Neuronal stem cell (in vitro differentiated cells): ENCODE results near the gene RXFP1.

Experiments
- DNase-seq: peaks from one replicate; pipeline ENCODE4 v3.0.0-alpha.2; 2013; ENCODE audit warnings: low spot score
- H2AFZ ChIP-seq: one replicate; pipeline ENCODE4 v1.6.1; 2013; ENCODE audit warnings: mild to moderate bottlenecking, low read length, inconsistent platforms
- H2AK5ac ChIP-seq: 2 replicates; pipeline ENCODE4 v1.6.1; 2013; ENCODE audit warnings: low read depth, mild to moderate bottlenecking, inconsistent platforms, low read length, moderate library complexity, mixed read lengths
- H2BK120ac ChIP-seq: 2 replicates; pipeline ENCODE4 v1.6.1; 2013; ENCODE audit warnings: low read depth, mild to moderate bottlenecking, inconsistent platforms, low read length, moderate library complexity, mixed read lengths
- H2BK12ac ChIP-seq: one replicate; pipeline ENCODE4 v1.6.1; 2013; ENCODE audit warnings: low read length, inconsistent platforms
- H2BK15ac ChIP-seq: 2 replicates; pipeline ENCODE4 v1.6.1; 2013; ENCODE audit warnings: mild to moderate bottlenecking, low read length, inconsistent platforms, mixed read lengths
- H2BK5ac ChIP-seq: one replicate; pipeline ENCODE4 v1.6.1; 2013; ENCODE audit warnings: inconsistent platforms, mild to moderate bottlenecking, low read length, moderate library complexity
- H3K14ac ChIP-seq: one replicate; pipeline ENCODE4 v1.6.1; 2013; ENCODE audit warnings: low read length, inconsistent platforms
- H3K18ac ChIP-seq: 2 replicates; pipeline ENCODE4 v1.6.1; 2013; ENCODE audit warnings: low read length, inconsistent platforms
- H3K23ac ChIP-seq: 2 replicates; pipeline ENCODE4 v1.6.1; 2013; ENCODE audit warnings: low read depth, mild to moderate bottlenecking, mixed read lengths, low read length, inconsistent platforms; ENCODE audit not compliant: poor library complexity
- H3K27ac ChIP-seq: replicated peaks from 3 replicates; pipeline ENCODE4 v1.5.1; 2013; ENCODE audit warnings: low read length, inconsistent platforms
- H3K27me3 ChIP-seq, 3 experiments: 2 replicates each; pipeline ENCODE4 v1.6.1; 2013; ENCODE audit warnings: low read length in 3 of 3, mild to moderate bottlenecking in 2 of 3, inconsistent platforms in 1 of 3, low read depth in 1 of 3, mixed read lengths in 1 of 3, moderate library complexity in 1 of 3; ENCODE audit not compliant: control insufficient read depth in 3 of 3, insufficient read depth in 3 of 3
- H3K36me3 ChIP-seq, 2 donors: replicated peaks in 1 of 2; 2 replicates each; pipeline ENCODE4 v1.6.1; 2013; ENCODE audit warnings: low read length in 2 of 2; ENCODE audit not compliant: control insufficient read depth in 2 of 2, insufficient read depth in 2 of 2
- H3K4ac ChIP-seq: 2 replicates; pipeline ENCODE4 v1.6.1; 2013; ENCODE audit warnings: inconsistent platforms, mild to moderate bottlenecking, low read length, moderate library complexity
- H3K4me1 ChIP-seq, 2 donors: 1 replicate in 1 of 2; 2 replicates in 1 of 2; pipeline ENCODE4 v1.6.1; 2013; ENCODE audit warnings: low read length in 2 of 2, low read depth in 1 of 2; ENCODE audit not compliant: control insufficient read depth in 2 of 2, insufficient read depth in 1 of 2
- H3K4me2 ChIP-seq: one replicate; pipeline ENCODE4 v1.6.1; 2013; ENCODE audit warnings: mild to moderate bottlenecking, low read length, inconsistent platforms; ENCODE audit not compliant: insufficient read depth, poor library complexity, severe bottlenecking
- H3K4me3 ChIP-seq, 2 donors: 2 replicates each; pipeline ENCODE4 v1.5.1; 2013; ENCODE audit warnings: low read length in 2 of 2, mild to moderate bottlenecking in 2 of 2, inconsistent platforms in 1 of 2, moderate library complexity in 1 of 2
- H3K79me1 ChIP-seq: one replicate; pipeline ENCODE4 v1.6.1; 2013; ENCODE audit warnings: low read depth, mild to moderate bottlenecking, inconsistent platforms, low read length, moderate library complexity
- H3K9ac ChIP-seq: one replicate; pipeline ENCODE4 v1.6.1; 2013; ENCODE audit warnings: mild to moderate bottlenecking, low read depth, low read length, inconsistent platforms; ENCODE audit not compliant: poor library complexity
- H3K9me3 ChIP-seq, 2 donors: replicated peaks in 1 of 2; 2 replicates each; pipeline versions ENCODE3 to v1.6.1; 2013; ENCODE audit warnings: low read length in 2 of 2, mild to moderate bottlenecking in 2 of 2, inconsistent platforms in 1 of 2, low read depth in 1 of 2, mixed read lengths in 1 of 2, moderate library complexity in 1 of 2; ENCODE audit not compliant: control insufficient read depth in 2 of 2, insufficient read depth in 1 of 2
- H4K8ac ChIP-seq: one replicate; pipeline ENCODE4 v1.6.1; 2013; ENCODE audit warnings: low read depth, mild to moderate bottlenecking, inconsistent platforms, low read length, moderate library complexity
- H4K91ac ChIP-seq: one replicate; pipeline ENCODE4 v1.6.1; 2013; ENCODE audit warnings: low read length, low read depth, mild to moderate bottlenecking, inconsistent platforms; ENCODE audit not compliant: poor library complexity
- WGBS, 2 donors: extraction: QIAGEN DNeasy Blood & Tissue Kit; methylation state at CpG; one replicate each; pipeline ENCODE4 v1.1.7; 2013; ENCODE audit warnings: missing lambda C conversion rate in 2 of 2, mixed read lengths in 1 of 2; ENCODE audit not compliant: insufficient read length in 2 of 2, insufficient replicate concordance in 1 of 2; ENCODE audit errors: extremely low coverage in 2 of 2; 5-methylcytosine and 5-hydroxymethylcytosine counted together

Gene RXFP1

DNA sequence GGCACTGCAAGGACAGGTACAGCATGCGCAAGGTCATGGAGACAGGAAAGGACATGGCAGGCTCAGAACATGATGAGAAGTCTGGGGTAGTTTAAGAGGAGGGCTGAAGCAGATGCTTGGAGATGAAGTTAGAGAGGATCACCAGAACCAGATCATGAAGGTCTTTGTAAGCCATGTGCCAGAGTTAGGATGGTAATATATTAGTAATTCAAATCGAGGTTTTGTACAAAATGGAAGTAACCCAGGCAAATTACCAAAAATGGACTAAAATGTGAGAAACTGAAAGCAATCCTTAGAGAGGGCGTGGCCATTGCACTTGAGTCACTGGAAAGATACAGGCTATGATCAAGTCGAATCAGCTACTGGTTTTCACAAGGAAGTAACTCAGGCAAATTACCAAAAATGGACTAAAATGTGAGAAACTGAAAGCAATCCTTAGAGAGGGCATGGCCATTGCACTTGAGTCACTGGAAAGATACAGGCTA is 13.5 kb downstream of the RXFP1 start:
- H3K4me1 ChIP-seq: no peaks in the 10 kb centered on the region
- no peak overlapping the region for H3K18ac ChIP-seq
- H3K4ac ChIP-seq: no peak overlapping the region
- H4K91ac ChIP-seq: no peak overlapping the region
- no peak overlapping the region for H2AK5ac ChIP-seq
- no peak overlapping the region for H2BK15ac ChIP-seq
- H2AFZ ChIP-seq: no peak overlapping the region
- H3K9me3 ChIP-seq: no peaks in the 10 kb centered on the region
- no peak overlapping the region for H3K27ac ChIP-seq
- H3K9ac ChIP-seq: no peak overlapping the region
- WGBS, 2 donors: no CpG with 5 or more reads among the region's 4 CpGs
- H2BK5ac ChIP-seq: no peak overlapping the region
- no peak overlapping the region for H2BK120ac ChIP-seq
- H3K36me3 ChIP-seq: no peaks in the 10 kb centered on the region
- no peaks in the 10 kb centered on the region for H3K79me1 ChIP-seq
- no peak overlapping the region for H3K14ac ChIP-seq
- no peak overlapping the region for H4K8ac ChIP-seq
- H3K27me3 ChIP-seq: no peaks in the 10 kb centered on the region
- H3K4me2 ChIP-seq: no peak overlapping the region
- no peak for DNase-seq
- no peak overlapping the region for H2BK12ac ChIP-seq
- no peak overlapping the region for H3K4me3 ChIP-seq
- no peak overlapping the region for H3K23ac ChIP-seq

DNA sequence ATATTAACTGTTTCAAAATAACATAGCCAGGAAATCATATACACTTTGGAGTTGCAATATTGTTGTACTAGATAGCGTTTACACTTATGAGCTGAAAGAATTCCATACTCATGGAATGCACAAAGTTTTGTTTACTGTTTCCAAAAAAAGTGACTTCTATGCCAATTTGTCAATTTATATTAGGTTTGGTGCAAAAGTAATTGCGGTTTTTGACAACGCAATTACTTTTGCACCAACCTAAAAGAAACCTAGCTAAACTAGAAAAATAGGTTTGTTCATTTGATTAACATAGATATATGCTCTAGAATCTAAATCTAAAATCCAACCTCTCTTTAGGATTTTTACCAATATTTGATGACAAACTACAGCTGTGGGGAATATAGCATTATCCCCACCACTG is 15.2 kb downstream of the RXFP1 start:
- no peaks in the 10 kb centered on the region for H3K79me1 ChIP-seq
- H3K23ac ChIP-seq: no peak overlapping the region
- H3K27me3 ChIP-seq: no peaks in the 10 kb centered on the region
- H4K91ac ChIP-seq: no peak overlapping the region
- no peak overlapping the region for H2AFZ ChIP-seq
- H2BK120ac ChIP-seq: no peak overlapping the region
- H3K9me3 ChIP-seq: no peaks in the 10 kb centered on the region
- no peak overlapping the region for H3K27ac ChIP-seq
- H3K4ac ChIP-seq: no peak overlapping the region
- H3K9ac ChIP-seq: no peak overlapping the region
- H2BK15ac ChIP-seq: no peak overlapping the region
- H2BK12ac ChIP-seq: no peak overlapping the region
- H3K4me2 ChIP-seq: no peak overlapping the region
- no peaks in the 10 kb centered on the region for H3K36me3 ChIP-seq
- H3K14ac ChIP-seq: no peak overlapping the region
- no peak overlapping the region for H4K8ac ChIP-seq
- H3K4me3 ChIP-seq: no peak overlapping the region
- WGBS, 2 donors: no CpG with 5 or more reads among the region's 3 CpGs
- DNase-seq: no peak
- H2AK5ac ChIP-seq: no peak overlapping the region
- H3K18ac ChIP-seq: no peak overlapping the region
- H2BK5ac ChIP-seq: no peak overlapping the region
- peaks cover 0 to 3% of the 10 kb centered on the region in 2 donors for H3K4me1 ChIP-seq

DNA sequence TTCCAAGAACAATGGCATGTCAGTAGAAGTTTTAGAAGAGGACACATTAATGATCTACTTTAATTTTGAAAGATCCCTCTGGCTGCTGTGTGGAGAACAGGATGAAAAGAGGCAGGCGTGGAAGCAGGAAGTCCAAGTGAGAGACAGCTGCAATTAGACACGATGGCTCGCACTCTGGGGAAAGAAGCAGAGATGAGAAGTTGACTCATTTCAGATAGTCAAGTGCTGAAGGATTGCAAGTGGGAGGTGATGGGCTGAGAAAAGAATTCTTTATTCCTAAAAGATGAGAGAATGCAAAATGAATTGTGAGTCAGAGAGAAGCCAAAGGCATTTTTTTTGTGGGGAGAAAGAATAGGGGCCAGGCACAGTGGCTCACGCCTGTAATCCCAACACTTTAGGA is 16.5 kb downstream of the RXFP1 start:
- Histone ChIP-seq H3K9ac (no peak overlapping the region), H3K23ac (no peak overlapping the region), H2BK5ac (no peak overlapping the region), H3K27ac (no peak overlapping the region), H4K8ac (no peak overlapping the region), H2BK15ac (no peak overlapping the region), H2AK5ac (no peak overlapping the region), H3K4me1 (peaks cover 0 to 3% of the 10 kb centered on the region in 2 donors), H3K4me3 (no peak overlapping the region), H2BK120ac (no peak overlapping the region), H3K4ac (no peak overlapping the region), H3K18ac (no peak overlapping the region), H3K9me3 (no peaks in the 10 kb centered on the region), H3K4me2 (no peak overlapping the region), H3K36me3 (no peaks in the 10 kb centered on the region), H3K27me3 (no peaks in the 10 kb centered on the region), H3K79me1 (no peaks in the 10 kb centered on the region), H2AFZ (no peak overlapping the region), H4K91ac (no peak overlapping the region), H3K14ac (no peak overlapping the region), H2BK12ac (no peak overlapping the region)
- no peak for DNase-seq
- no CpG with 5 or more reads among the region's 4 CpGs for WGBS, 2 donors

DNA sequence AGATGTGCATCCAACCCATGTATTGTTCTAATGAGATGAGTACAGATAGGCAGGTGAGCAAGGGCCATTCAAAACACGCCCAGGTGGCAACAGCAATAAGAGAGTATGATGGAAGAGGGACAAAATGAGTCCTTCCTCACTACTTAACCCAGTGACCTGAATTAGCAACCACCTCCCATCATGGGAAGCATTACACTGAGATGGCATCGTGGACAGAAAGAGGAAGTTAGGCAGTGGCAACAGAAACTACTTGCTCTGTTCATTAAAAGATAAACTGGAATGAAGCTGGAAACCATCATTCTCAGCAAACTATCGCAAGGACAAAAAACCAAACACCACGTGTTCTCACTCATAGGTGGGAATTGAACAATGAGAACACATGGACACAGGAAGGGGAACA is 17.2 kb downstream of the RXFP1 start:
- no CpG with 5 or more reads among the region's 4 CpGs for WGBS, 2 donors
- peaks cover 0 to 3% of the 10 kb centered on the region in 2 donors for H3K4me1 ChIP-seq

More for the DNA sequence above, 17.2 kb downstream of the RXFP1 start:
- Histone ChIP-seq H2BK5ac (no peak overlapping the region), H2AFZ (no peak overlapping the region), H3K14ac (no peak overlapping the region), H2AK5ac (no peak overlapping the region), H2BK12ac (no peak overlapping the region), H2BK120ac (no peak overlapping the region), H3K9me3 (no peaks in the 10 kb centered on the region), H3K36me3 (no peaks in the 10 kb centered on the region), H3K4me2 (no peak overlapping the region), H4K8ac (no peak overlapping the region), H3K4ac (no peak overlapping the region), H3K18ac (no peak overlapping the region), H3K79me1 (no peaks in the 10 kb centered on the region), H3K27ac (no peak overlapping the region), H2BK15ac (no peak overlapping the region), H3K4me3 (no peak overlapping the region), H3K23ac (no peak overlapping the region), H3K27me3 (no peaks in the 10 kb centered on the region), H4K91ac (no peak overlapping the region), H3K9ac (no peak overlapping the region)
- no peak for DNase-seq
